HAP-1 (cell line): ENCODE results near the gene NTNG1.

Source experiments
- DNase-seq, 2 experiments: peaks; one replicate each; pipeline ENCODE4 v3.0.0-alpha.2; 2016 to 2020; ENCODE audit warnings: low spot score in 2 of 2
- H3K27me3 ChIP-seq: fragments of 250-450 bp; sonication (Bioruptor Pico); 2 replicates; pipeline ENCODE4 v1.5.1; 2020; ENCODE audit warnings: low read depth, mild to moderate bottlenecking, moderate library complexity
- H3K36me3 ChIP-seq: fragments of 250-450 bp; sonication (Bioruptor Pico); replicated peaks from 2 replicates; pipeline ENCODE4 v1.5.1; 2020; ENCODE audit warnings: mild to moderate bottlenecking
- H3K4me1 ChIP-seq: fragments of 250-450 bp; sonication (Bioruptor Pico); 2 replicates; pipeline ENCODE4 v1.5.1; 2020; ENCODE audit warnings: mild to moderate bottlenecking
- H3K4me3 ChIP-seq: fragments of 250-450 bp; sonication (Bioruptor Pico); 2 replicates; pipeline ENCODE4 v1.5.1; 2020; ENCODE audit warnings: mild to moderate bottlenecking, moderate library complexity
- H3K9me3 ChIP-seq: fragments of 250-450 bp; sonication (Bioruptor Pico); 2 replicates; pipeline ENCODE4 v1.5.1; 2020; ENCODE audit warnings: mild to moderate bottlenecking, moderate library complexity
- in situ Hi-C: fragments of 300-500 bp; cut with MboI; formaldehyde crosslinking; loops from 3 replicates; pipeline ENCODE4 v1.14.3; 2020; ENCODE audit warnings: low sequenced_read_pairs, inconsistent platforms, mixed read lengths

NTNG1 gene

GRCh38 chr1:107272321-107272720, 131.5 kb downstream of the NTNG1 start:
- Histone ChIP-seq H3K36me3 (no peaks in the 10 kb centered on the region), H3K4me3 (no peak overlapping the region), H3K9me3 (no peaks in the 10 kb centered on the region), H3K27me3 (no peaks in the 10 kb centered on the region), H3K4me1 (no peaks in the 10 kb centered on the region)
- in situ Hi-C loops: no loop called here
- no peak for DNase-seq

DNA sequence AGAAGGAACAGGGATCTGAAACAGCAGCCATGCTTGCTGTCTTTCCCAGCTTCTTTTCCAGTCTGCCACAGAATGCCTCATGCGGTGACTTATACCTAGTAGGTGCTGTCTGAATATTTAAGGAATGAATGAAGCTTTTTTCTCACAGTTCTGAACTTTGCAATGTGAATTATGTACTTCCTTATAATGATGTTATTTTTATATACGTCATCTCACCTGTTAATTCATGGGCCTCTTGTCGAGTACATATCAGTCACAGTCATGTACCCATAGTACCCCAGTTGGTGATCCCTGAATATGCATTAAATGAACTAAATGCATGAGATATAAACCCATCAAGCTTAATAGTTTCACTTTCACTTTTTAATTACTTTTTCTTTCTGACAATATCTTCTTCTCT, 132.7 kb downstream of the NTNG1 start:
- H3K27me3 ChIP-seq: no peaks in the 10 kb centered on the region
- no peak overlapping the region for H3K4me3 ChIP-seq
- in situ Hi-C loops: no loop called here
- no peaks in the 10 kb centered on the region for H3K4me1 ChIP-seq
- no peak for DNase-seq
- H3K9me3 ChIP-seq: no peaks in the 10 kb centered on the region
- H3K36me3 ChIP-seq: no peaks in the 10 kb centered on the region

DNA sequence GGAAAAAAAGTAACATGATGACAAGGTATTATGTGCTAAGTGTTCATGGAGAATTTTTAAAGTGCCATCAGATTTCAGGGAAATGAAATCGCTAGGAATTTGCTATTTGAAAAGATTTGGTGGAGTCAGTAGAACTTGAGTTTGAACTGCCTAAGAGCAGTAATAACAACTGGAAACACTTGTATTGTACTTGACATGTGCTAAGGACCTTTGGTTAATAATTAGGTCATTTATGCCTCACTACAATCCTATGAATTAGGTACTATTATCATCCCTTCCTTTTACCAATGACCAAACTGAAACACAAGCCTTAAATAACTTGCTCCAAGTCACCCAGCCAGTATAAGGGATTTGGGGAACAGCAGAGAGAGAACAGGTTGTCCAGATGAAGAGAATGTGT, 133.4 kb downstream of the NTNG1 start:
- Histone ChIP-seq H3K4me1 (no peaks in the 10 kb centered on the region), H3K9me3 (no peaks in the 10 kb centered on the region), H3K36me3 (no peaks in the 10 kb centered on the region), H3K27me3 (no peaks in the 10 kb centered on the region), H3K4me3 (no peak overlapping the region)
- no peak for DNase-seq
- in situ Hi-C loops: no loop called here

DNA sequence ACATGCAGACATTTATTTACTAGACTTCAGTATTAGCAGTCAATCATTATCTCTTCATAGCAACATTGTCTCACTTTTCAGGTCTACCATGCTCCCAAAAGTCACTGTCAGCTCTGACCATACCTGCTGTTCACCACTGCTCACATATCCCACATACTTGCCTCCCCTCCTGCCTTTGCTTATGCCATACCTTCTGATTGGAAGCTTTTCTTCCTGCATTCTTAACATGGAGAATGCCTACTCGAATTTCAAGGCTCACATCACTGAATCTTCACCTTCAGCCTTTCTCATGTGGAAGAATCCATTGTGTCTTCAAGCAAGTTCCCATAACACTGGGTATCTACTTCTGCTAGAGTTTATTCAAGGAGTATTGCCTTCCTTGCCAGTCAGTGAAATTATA, 135.4 kb downstream of the NTNG1 start:
- Histone ChIP-seq H3K27me3 (no peaks in the 10 kb centered on the region), H3K4me1 (no peaks in the 10 kb centered on the region), H3K4me3 (no peak overlapping the region), H3K9me3 (no peaks in the 10 kb centered on the region), H3K36me3 (no peaks in the 10 kb centered on the region)
- DNase-seq: no peak
- in situ Hi-C loops: no loop called here

- DNase-seq: peak; percentile 17 to 53
- no peaks in the 10 kb centered on the region for H3K4me1 ChIP-seq
- no peaks in the 10 kb centered on the region for H3K27me3 ChIP-seq
- in situ Hi-C loops: no loop called here
- H3K36me3 ChIP-seq: no peaks in the 10 kb centered on the region
- H3K9me3 ChIP-seq: no peaks in the 10 kb centered on the region
- H3K4me3 ChIP-seq: no peak overlapping the region
These were observed 136.2 kb downstream of the NTNG1 start for GRCh38 chr1:107277022-107277421.

GRCh38 chr1:107286125-107286524, 145.3 kb downstream of the NTNG1 start:
- in situ Hi-C loops: no loop called here
- H3K27me3 ChIP-seq: no peaks in the 10 kb centered on the region
- no peak for DNase-seq

DNA sequence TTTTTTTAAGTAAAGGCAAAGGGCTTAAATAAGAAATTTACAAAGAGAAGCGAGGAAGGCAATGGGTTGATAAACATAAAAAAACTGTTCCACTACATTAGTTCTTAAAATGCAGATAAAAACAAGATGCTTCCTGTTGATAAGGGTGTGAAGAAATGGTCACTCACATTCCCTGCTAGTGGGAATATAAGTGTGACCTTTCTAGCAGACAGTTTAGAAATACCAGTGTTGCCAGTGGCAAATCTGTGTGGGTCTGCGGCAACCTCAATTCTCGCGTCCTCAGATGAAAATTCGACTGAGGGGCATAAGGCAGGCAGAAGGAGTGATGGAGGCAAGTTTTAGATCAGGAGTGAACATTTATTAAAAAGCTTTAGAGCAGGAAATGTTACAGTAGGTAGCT, 151.1 kb downstream of the NTNG1 start:
- Histone ChIP-seq H3K4me1 (no peaks in the 10 kb centered on the region), H3K9me3 (no peaks in the 10 kb centered on the region), H3K4me3 (no peak overlapping the region), H3K36me3 (no peaks in the 10 kb centered on the region), H3K27me3 (no peaks in the 10 kb centered on the region)
- in situ Hi-C loops: no loop called here
- DNase-seq: no peak

More at GRCh38 chr1:107286125-107286524, 145.3 kb downstream of the NTNG1 start:
- Histone ChIP-seq H3K36me3 (no peaks in the 10 kb centered on the region), H3K4me3 (no peak overlapping the region), H3K4me1 (no peaks in the 10 kb centered on the region), H3K9me3 (no peaks in the 10 kb centered on the region)

DNA sequence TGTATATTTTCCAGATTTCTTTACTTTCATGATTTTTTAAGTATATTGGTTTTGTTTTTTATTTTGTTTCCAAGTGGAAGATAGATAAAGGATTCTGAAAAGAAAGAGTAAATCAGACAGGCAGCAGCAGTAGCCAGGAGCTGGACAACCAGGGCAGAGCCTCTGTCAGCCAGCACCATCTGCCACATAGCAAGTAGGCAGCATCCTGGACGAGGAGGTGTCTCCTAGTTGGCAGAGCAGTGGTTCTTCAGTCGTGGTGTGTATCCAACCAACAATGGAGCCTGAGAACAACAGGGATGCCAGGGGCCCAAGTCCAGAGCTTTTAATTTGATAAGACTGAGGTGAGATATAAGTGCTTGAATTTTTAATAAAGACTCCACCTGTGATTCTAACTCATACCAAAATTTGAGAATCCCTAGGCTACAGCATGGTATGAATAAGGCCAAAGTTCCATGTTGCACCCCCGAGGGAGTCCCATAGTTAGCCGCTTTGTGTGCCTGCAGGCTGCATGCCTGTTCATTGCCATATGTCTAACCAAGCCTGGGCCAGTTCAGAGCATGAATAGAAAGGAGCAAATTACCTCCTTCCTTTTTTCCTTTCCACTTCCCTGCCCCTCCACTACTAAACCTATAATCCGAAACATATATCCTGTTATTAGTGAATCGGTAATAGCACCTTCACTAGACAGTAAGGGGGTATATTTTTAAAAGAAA, 153.2 kb downstream of the NTNG1 start:
- DNase-seq: no peak
- Histone ChIP-seq H3K4me3 (no peak overlapping the region), H3K9me3 (no peaks in the 10 kb centered on the region), H3K27me3 (no peaks in the 10 kb centered on the region), H3K36me3 (no peaks in the 10 kb centered on the region), H3K4me1 (no peaks in the 10 kb centered on the region)
- in situ Hi-C loops: no loop called here

DNA sequence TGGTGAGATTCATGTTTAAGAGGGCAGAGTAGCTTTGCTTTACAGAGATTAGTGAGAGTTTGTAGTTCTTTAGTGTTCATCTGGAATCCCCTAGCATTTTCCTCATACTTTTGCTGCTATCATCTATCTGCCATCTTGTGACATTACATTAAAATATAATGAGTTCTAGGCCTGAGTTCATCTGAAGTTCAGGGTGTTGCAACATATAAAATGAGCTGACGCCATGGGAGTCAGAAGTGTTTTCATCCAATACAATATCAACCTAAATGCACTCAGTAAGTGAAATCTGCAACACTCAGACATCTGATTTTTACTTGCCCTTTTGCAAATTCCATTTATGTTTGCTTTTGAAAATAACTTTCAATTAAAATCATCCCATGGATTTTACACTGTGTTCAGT, 153.8 kb downstream of the NTNG1 start:
- no peaks in the 10 kb centered on the region for H3K27me3 ChIP-seq
- H3K4me1 ChIP-seq: no peaks in the 10 kb centered on the region
- H3K9me3 ChIP-seq: no peaks in the 10 kb centered on the region
- no peak overlapping the region for H3K4me3 ChIP-seq
- H3K36me3 ChIP-seq: no peaks in the 10 kb centered on the region
- DNase-seq: no peak
- in situ Hi-C loops: no loop called here

- in situ Hi-C loops: no loop called here
These were observed 156.8 kb downstream of the NTNG1 start for GRCh38 chr1:107297681-107298080.

DNA sequence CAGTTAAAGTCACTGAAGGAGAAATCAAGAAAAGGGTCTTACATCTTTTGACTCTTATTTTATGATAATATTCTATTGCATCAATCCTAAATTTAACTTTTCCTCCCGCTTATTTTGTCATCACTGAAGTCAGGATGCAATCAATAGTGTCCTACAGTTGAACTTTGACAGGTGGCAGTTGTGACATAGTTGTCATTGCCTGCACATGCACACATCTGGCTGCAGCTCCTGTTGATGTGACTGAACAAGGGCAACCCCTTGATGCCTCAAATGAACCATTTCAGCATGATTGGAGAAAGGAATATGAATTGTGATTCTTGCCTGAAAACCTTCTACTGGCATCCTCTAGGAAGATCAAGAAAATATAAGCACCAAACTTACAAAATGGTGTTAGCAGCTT, 157.7 kb downstream of the NTNG1 start:
- DNase-seq: no peak
- no peaks in the 10 kb centered on the region for H3K36me3 ChIP-seq
- H3K4me3 ChIP-seq: no peak overlapping the region
- H3K4me1 ChIP-seq: no peaks in the 10 kb centered on the region
- in situ Hi-C loops: no loop called here
- H3K9me3 ChIP-seq: no peaks in the 10 kb centered on the region
- H3K27me3 ChIP-seq: no peaks in the 10 kb centered on the region

More at GRCh38 chr1:107297681-107298080, 156.8 kb downstream of the NTNG1 start:
- no peaks in the 10 kb centered on the region for H3K27me3 ChIP-seq
- no peak for DNase-seq
- H3K9me3 ChIP-seq: no peaks in the 10 kb centered on the region
- H3K4me1 ChIP-seq: no peaks in the 10 kb centered on the region
- no peak overlapping the region for H3K4me3 ChIP-seq
- no peaks in the 10 kb centered on the region for H3K36me3 ChIP-seq

DNA sequence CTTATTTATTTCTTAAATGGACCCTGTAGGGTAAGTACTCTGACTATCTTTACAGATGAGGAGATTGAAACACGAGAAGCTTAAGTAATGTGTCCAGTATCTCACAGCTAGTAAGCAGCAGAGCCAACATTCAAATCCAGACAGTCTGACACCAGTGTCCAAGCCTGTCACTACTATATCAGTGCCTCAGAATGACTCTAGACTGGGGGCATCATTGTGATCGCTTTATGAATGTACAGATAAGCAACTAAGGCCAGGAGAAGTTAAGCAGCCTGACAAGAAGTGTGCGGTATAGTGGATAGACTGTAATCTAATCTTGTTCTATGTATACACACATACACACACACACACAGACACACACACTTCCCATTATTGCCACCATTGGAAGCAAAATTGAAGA, 158.7 kb downstream of the NTNG1 start:
- in situ Hi-C loops: no loop called here
- no peaks in the 10 kb centered on the region for H3K36me3 ChIP-seq

GRCh38 chr1:107309962-107310361, 169.1 kb downstream of the NTNG1 start:
- DNase-seq: no peak
- Histone ChIP-seq H3K36me3 (no peaks in the 10 kb centered on the region), H3K27me3 (no peaks in the 10 kb centered on the region), H3K4me3 (no peak overlapping the region), H3K9me3 (no peaks in the 10 kb centered on the region), H3K4me1 (no peaks in the 10 kb centered on the region)
- in situ Hi-C loops: no loop called here

More for the DNA sequence above, 158.7 kb downstream of the NTNG1 start:
- DNase-seq: no peak
- no peaks in the 10 kb centered on the region for H3K4me1 ChIP-seq
- no peaks in the 10 kb centered on the region for H3K9me3 ChIP-seq
- H3K4me3 ChIP-seq: no peak overlapping the region
- H3K27me3 ChIP-seq: no peaks in the 10 kb centered on the region

GRCh38 chr1:107315652-107316051, 174.8 kb downstream of the NTNG1 start:
- no peak for DNase-seq
- in situ Hi-C loops: no loop called here

DNA sequence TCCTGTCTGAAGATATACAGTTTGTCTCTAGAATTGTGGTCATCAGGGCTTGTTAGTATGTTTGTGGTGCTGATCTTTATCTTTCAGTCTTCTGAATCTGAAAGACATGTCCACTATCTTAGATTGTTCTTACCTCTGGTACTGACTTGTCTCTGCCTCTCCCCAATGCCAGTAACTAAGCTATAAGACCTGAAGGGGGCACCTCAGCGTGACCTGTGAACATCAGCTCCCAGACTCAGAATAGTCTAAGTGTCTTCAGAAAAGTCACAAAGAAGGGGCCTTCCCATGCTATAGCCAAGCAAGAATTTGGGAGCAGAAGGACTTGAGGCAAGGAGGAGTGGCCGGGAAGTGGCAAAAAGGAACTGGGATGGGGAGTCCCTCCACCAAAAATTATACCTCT, 178.1 kb downstream of the NTNG1 start:
- Histone ChIP-seq H3K9me3 (no peaks in the 10 kb centered on the region), H3K4me3 (no peak overlapping the region), H3K4me1 (no peaks in the 10 kb centered on the region), H3K36me3 (no peaks in the 10 kb centered on the region), H3K27me3 (no peaks in the 10 kb centered on the region)
- in situ Hi-C loops: no loop called here
- DNase-seq: no peak

More at GRCh38 chr1:107315652-107316051, 174.8 kb downstream of the NTNG1 start:
- Histone ChIP-seq H3K9me3 (no peaks in the 10 kb centered on the region), H3K27me3 (no peaks in the 10 kb centered on the region), H3K36me3 (no peaks in the 10 kb centered on the region), H3K4me1 (no peaks in the 10 kb centered on the region), H3K4me3 (no peak overlapping the region)
